Suppressor macrophage (primary cell): ENCODE measurements around the gene NRP2.

ENCODE experiments used
- DNase-seq, 4 experiments: peaks; one replicate each; pipeline ENCODE4 v3.0.0-alpha.2; 2020 to 2022

Gene NRP2

DNA sequence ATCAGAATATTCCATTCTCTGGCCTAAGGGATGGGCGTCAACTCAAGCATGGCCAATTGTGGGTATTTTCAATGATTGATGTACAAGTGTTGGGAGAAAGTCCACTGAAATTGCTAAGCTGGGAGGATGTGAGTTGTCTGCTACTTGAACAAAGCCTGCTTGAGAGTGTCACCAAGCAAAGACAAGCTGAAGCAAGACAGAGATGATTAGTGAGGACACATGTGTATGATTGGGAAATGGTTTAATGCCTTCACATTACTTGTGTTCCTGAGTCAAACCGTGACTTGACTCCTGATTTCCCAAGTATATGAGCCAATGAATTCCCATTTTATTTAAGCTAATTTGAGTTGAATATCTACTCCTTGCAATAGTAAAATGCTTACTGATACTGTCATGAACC lies 23.7 kb upstream of the NRP2 start:
- no peak for DNase-seq

DNA sequence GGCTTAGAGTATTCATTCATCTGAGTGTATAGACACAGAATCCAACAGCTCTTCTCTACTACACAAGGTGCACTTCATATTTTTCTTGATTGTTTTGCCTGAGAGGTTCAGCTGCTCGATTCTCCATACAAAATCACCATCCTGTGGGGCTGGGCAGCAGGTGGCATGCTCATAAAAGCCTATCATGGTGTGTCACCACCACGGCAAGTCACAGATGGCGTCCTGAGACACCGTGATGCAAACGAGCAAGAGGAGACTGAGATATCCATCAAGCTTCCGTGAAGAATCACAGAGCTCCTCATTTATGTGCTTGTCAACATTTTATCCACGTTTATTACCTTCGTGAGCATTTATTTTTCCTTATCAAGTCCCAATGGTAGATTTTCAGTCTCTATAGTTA lies 22.4 kb upstream of the NRP2 start:
- no peak for DNase-seq

DNA sequence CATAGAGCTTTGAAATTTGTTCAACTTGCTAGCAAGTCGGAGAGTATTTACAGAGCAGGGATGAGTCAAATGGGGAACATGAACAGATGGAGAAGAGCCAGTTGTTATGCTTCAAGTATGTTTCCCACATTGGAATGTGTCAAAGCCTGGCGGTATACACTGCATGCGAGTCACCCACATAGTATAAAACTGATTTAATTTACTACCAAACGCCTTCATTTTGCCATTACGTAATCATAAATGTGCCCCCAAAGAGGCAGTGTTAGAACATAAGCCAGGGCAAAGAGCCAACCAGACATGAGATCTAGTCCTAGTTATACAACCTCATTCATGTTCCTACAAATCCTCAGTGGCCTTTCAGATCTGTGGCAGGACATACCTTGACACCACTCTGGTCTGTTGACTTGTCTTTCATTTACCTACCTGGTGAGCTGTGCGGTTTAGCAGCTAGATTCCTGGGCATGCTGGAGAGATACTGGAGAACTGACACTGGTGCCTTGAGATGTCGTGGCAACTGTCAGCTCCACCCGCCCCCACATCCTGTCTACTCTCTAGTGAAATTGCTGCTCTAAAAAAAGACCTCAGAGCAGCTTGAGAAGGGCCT lies 21.7 kb upstream of the NRP2 start:
- peak; percentile 19 to 51 (median 38) for DNase-seq

DNA sequence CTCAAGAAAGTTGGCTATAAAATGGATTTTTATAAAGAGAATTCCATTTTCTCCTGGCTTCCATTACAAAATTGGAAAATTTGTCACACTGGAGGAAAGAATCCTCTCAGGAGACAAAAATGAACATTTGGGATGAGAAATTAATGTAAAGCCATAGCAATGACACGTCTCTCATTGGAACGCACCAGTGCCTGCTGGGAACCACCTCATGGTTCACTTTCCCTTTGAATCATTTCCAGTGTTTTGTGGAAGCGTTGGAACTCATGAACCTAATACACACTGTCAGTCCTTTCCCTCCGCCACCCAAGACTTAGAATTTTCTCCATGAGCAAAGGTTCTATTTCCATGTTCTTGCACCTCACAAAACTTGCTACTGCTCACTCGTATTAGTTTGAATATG lies 21.0 kb upstream of the NRP2 start:
- DNase-seq, result no peak

DNA sequence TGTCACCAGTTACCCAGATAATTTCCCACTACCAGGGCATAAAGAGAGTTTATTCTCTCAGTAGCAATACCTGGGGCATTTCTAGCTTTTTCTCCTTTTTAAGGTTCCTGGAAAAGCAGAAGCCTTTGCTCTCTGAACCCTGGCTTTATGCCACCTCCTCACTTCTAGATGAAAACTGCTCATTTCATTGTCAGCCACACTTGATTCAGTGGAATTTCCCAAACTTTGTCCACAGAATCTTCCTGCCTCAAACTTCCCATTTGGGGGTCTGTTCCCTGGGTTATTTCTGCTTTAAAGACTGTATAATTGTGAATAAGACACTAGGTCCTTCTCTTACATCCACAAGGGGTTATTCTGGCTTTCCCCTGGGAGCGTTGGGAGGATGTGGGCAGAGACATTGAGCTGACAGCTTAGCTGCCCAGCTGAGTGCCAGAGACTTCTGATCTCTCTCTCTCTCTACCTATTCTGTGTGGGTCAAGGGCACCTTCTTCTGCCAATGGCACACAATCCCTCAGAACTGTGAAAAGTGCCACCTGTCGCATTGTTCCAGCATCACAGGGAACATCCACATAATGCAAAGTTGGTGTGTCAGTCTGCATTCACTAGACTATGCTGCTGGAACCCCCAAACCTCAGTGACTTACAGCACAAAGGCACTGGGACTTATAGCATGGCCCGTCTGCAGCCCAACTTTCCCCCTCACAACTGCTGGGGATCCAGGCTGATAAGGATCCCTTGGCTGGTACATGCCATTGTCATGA lies 19.9 kb upstream of the NRP2 start:
- DNase-seq, result no peak

DNA sequence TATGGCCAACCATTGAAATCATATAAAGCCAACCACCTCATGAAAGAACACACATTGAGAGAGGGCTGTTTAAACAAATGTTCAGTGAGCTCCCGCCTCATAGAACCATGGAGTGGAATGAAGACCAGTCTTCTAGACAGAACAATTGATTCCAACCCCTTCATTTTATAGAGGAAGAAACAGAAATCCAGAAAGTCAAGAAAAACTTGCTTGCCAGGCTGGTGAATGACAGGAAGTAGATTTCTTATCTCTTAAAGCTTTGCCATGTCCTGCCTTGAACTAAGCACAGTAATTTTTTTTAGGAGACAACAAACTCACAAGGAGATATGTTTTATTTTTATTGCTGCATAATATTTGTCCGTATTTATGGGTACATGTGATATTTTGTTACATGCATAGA lies 16.5 kb upstream of the NRP2 start:
- DNase-seq, result no peak

DNA sequence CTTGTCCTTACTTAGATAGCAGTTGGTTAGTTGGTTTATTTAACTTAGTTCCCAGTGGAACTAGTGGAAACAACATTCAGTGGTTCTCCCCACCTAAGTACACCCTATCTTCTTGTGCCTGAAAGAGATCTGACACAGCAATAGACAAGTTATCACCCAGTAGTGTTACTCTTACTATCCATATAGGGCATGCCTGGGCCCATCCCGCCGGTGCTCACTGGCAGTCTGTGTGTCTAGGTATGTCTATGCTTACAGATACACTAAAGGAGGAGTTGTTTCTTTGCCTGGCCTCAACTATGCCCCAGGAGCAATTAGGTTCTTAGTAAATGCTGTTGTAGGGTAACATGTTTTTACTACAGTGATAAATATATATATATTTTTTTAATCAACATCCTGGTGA lies 12.0 kb upstream of the NRP2 start:
- DNase-seq, result no peak

DNA sequence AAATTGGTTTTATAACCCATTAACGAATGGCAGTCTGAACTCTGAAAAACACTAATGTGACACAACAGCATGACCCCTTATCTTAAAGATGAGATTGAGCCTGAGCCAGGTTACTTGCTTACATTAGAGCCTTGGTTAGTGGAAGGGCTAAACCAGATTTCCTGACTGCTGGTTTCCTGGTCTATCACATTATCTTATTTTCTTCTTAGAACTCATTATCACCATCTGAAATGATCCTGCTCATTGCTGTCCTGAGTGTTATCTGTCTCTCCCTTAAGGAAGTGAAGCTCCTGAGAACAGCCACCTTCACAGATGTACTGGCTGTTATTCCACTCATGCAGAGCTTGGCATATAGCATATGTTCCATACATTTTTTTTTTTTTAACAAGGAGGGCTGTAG lies 9.0 kb upstream of the NRP2 start:
- DNase-seq, result no peak

DNA sequence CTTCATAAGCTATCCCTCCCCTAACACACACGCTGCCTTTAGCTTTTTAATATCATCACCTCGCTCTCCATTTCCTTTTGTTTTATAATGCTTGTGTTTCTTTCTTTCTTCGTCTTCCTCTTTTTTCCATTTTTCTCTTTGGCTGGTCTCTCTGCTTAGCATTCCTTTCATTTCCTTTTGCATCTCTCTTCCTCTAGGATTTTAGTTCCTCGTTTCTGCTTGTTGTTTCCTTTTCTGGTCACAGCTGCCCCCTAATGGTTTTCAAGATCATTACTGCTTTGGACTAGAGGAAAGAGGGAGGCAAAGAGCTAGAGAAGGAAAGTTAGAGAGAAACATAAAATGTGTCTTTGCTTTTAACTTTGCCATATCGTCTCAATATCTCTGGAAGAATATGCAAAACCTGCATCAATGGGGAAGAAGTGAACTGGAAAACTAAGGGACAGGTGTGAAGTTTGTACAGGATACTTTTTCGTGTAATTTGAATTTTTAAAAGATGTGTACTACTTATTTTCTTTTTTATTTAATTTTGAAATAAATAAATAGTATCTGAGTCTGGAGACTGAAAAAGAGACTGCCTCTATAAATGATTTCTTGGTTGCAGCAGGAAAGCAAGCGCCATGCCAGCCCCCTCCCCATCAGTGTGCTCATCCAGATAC lies 6.3 kb upstream of the NRP2 start:
- peak; percentile 39 to 79 (median 56) for DNase-seq

DNA sequence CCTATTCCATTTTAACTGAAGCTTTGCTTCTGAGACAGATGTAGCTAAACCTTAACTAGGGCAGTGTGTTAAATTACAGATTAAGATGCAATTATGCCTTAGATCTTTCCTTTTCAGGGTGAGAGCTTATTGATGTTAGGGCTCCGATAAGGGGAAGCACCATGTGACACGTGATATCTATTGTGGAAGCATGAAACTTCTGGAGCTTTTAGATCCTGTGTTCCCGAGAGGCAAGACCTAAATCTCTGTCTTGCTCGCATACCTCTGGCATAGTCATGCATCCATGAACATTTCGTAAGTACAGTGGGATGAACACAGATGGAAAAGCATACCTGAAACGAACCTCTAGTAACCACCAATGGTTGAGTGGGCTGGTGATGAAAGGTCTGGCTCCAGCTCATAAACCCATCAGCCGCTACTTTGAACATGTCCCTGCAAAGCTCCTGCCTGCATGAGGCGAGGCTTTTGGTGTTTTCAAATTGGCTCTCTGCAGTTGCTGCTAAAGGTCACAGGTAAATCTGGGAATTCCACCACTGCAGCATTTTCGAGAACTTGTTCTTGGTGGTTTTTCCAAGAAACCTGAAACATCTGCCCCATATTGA lies 3.7 kb upstream of the NRP2 start:
- no peak for DNase-seq

DNA sequence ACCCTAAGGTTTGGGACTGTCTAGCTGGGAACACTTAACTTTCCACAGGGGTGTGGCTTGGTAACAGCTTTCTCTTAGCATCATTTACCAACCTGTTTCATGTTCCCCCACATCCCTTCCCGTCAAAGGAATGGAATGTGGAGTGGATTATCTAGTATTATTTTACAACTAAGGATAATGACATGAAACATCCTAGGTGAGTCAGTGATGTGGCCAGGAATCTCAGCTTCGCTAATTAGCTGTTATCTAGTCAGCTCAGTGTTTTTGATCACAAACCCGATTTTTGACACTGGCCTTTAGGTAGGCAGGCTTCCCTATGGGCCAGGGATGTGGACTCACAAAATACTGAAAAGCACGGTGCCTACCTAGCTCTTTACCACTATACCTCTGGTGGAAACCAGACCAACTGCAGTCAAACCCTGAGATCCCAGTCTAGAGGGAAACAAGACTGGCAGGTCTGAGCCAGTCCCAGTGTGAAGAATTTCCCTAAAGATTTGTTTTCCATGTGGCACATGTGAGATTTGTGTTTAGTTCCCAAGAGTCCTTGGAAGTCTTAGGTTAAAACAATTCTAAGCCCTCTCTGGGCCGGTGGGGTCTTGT lies 2.8 kb upstream of the NRP2 start:
- no peak for DNase-seq

DNA sequence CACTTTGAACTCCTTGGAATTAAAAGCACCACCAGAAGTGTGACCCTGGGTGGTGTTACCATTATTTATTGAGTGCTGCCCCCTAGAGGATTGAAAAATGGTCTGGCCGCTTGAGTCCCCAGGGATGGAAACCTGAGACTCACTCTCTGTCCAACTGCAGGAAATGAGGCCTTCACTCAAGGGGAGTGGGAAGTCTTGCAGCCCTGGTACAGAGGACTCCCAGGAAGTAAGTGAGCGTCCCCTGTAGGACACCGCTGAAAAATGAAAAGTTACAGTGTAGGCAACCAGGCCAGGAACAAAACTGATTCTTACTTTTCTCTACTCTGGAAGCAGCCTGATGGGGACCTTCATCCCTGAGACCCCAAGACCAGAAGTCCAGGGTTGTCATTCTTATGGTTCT lies 2.2 kb upstream of the NRP2 start:
- DNase-seq, result peak; percentile 85 to 89 (median 87)

DNA sequence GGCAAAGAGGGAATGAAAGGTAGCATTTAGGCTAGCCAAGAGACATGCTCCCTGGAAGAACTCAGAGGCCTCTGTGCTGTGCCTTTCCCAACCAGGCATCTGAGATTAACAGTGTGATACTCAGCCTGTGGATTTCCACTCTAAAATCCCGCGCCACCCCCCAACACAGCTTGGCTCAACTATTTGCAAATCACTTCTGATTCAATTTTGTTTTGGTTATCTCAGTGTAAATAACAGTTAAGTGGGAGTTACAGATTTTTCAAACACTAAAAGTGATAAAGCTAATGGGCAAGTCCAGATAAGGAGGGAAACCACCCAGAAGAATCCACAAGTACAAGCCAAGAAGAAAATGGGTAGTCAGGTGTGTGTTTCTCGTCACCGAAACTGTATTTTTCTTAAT lies 1.4 kb upstream of the NRP2 start:
- DNase-seq, result no peak

DNA sequence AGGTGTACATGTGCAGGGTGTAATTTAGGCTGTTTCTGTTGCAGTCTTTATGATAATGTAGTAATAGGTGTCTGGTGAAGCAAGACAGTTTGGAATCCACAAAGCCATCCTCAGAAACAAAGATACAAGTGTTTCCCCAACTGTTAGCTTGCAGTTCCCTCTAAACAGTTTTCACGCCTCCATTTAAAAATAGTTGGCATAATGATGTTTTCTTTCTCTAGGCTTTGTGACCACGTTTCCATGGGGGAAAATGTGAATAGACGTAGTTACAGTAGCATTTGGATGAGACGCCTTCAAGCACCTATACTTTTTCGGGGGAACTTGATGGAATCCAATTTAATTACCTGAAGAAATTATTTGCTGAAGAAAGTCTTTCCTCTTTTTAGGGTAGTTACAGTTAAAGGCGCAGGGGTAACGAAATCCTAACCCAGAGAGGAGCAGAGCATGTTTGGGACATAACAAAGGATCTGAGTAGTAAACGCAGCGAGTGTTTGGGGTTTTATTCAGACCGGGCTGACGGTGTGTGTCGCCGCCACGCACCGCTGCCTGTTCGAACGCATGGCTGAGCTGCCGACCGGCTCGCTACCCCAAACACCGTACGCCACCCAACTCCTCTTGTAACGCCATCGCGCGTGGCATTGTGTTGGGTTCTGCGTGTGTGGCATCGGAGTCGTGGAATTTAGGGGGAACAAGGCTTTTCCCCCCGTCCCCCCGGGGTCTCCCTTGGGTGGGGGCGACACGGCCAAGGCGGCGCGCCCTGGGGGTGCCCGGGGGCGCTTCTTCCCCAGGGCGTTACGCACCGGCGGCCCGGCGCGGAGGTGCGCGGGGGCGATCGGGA lies 681 bp upstream of the NRP2 start:
- DNase-seq, result peak in 3 of 4 experiments; percentile 27 to 48 (median 43)

DNA sequence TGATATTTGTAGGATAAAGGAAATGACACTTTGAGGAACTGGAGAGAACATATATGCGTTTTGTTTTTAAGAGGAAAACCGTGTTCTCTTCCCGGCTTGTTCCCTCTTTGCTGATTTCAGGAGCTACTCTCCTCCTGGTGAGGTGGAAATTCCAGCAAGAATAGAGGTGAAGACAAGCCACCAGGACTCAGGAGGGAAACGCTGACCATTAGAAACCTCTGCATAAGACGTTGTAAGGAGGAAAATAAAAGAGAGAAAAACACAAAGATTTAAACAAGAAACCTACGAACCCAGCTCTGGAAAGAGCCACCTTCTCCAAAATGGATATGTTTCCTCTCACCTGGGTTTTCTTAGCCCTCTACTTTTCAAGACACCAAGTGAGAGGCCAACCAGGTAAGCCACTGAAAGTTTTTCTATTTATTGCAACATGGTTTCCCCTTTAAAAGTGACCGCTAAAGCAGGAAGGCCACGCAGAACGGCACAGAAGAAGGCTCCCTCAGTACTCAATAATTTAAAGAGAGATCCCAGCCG lies 735 bp downstream of the NRP2 start:
- peak; percentile 25 to 45 (median 42) for DNase-seq

DNA sequence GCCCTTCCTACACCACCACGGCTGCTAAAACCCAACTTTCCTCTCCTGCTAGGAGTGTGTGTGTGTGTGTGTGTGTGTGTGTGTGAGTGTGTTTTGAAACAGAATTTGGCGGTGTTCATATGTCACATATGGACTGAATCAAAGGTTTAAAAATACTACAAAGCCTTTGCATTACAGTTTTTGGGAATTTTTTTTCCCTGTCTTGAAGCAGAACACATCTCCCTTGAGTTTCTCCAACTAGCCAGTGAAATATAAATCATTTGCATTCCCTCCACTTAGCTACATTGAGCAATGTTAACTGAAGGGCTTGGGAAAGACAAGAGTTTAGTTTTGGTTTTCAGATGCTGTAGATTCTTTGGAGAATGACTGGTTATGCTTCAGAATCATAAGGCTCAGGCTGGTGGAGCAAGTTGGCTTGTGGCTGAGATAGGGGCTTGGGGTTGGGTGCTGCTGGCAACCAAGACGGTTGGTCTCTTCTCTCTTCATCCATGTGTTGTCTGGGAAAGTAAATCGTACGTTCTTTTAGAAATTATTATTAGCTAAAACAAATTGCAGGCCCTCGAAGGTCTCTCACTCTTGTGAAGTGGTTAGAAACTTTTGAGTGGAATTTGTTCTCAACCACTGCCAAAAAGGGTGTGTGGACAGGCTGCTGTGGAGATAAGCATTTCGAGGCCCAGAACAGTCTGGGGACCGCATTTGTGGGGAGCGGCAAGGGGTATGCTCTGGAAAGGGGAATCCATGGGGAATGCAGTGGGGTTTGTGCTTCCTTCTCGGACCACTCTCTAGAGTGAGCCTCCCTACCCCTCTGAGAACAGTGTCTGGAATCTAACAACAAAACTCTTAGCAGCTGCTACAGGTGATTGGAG lies 1.4 kb downstream of the NRP2 start:
- DNase-seq, result peak in 1 of 4 experiments; percentile 30

DNA sequence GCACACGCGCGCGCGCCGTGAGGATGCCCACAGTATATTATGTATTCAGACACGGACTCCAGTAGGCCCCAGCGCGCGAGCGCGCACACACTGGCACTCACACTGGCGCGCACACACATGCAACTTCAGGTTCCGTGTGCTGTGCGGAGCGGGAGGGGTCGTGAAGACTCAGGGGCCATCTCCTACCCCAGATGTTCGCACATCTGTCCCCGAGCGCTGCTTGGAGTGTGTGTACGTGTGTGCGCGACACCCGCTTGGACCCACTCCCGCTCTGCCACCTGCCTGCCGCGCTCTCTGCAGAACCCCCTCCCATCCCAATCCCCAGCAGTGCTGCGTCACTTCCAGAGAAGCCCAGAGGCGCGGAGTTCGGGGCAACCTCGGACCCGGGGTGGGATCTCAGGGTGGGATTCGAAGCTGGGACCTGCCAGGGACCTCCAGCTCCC lies 2.6 kb downstream of the NRP2 start:
- DNase-seq, result peak; percentile 53 to 74 (median 62)

DNA sequence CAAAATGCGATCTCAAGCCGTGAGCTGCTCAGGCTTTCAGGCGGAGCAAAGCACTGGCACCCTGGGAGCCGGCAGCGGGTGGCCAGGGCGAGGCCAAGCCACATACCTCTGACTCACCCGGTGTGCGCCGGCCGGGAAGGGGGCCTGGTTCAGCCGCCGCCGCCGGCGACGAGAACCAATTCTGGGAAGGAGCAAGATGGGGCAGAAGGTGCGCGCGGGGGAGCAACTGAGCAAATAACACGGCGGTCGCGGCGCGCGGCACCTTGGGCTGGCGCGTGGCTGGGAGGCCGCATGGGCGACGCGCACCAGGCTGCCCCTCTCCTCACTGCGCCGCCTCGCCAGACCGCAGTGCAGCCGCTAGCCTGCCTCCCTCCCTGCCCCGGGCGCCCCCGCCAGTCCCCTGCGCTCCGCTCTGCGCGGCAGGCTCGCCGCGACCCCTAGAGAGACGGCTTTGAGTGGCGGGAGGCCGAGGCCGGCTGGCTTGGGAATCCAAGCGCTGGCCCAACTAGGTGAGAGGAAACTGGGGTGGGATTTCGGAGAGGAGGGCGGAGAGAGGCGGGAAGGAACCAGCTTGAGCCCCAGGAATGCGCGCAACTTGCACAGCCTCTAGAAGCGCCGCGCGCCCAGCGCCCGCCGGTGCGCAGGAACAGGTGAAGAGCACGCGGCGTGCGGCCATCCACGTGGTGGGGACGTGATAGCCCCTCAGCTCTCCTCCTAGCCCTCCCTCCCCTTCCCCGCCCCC lies 3.2 kb downstream of the NRP2 start:
- peak; percentile 50 to 67 (median 58) for DNase-seq

DNA sequence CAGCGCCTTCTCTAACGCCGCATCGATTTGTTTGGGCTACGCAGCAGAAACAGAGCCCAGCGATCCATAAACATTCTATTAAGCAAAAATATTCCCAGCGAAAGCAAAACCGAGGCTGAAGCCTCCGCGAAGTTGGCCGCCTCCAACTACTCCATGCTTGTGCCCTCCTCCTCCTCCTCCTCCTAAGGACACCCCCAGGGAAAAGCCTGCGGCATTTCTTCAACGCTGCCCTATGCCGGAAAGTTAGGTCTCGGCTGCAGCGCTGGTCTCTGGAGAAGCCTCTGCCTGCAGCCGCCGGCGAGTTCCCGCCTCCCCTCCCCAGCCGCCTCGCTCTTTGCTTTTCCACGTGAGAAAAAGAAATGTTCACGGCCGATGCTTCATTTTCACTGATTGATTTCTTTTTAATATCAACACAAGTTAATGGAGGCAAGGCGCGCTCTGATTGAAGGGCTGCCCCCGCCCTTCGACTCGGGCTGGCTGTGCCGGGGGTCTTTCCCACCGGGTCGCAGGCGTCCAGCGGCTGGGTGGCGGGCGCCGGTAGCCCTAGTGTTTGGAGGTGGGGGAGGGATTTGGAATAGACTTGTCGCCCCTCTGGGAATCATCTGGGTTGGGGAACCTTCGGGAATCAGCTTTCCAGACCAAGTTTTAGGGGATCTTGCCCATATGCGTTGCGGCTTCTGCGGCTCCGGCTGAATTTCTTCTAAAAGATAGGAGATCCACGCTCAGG lies 3.9 kb downstream of the NRP2 start:
- peak; percentile 30 to 58 (median 47) for DNase-seq
